Activated T-helper 1 cell treated with anti-CD3 and anti-CD28 coated beads, Interleukin-12 subunit alpha, Interleukin-12 subunit beta, Interleukin-2, Interleukin-4 antibody, amounts not matched to agents 30 ng/mL and 10 ng/mL and 1 ng/mL, durations not matched to agents 14 hours and 24 hours and 36 hours (primary cell): ENCODE results near the gene SPRY2. TPM values are rescaled to one million over a fixed set of nuclear protein-coding genes. Genes with fewer than 3 reads are reported as not detected.
"Not testable (repeated sequence)": the region's sequence is repeated elsewhere in the genome, so short reads cannot be mapped to it uniquely, and the experiment has no call there.

ENCODE experiments used
- DNase-seq: peaks from one replicate; pipeline ENCODE4 v3.0.0; 2021; ENCODE audit warnings: low spot score
- H3K27ac Mint-ChIP-seq: one replicate; pipeline ENCODE4 v1.8.0; 2021; ENCODE audit warnings: mild to moderate bottlenecking, mixed read lengths
- H3K27me3 Mint-ChIP-seq: one replicate; pipeline ENCODE4 v1.8.0; 2022; ENCODE audit warnings: mild to moderate bottlenecking, moderate library complexity, mixed read lengths; ENCODE audit not compliant: insufficient read depth
- H3K36me3 Mint-ChIP-seq: one replicate; pipeline ENCODE4 v1.8.0; 2021; ENCODE audit warnings: low read depth, mixed read lengths
- H3K4me1 Mint-ChIP-seq: one replicate; pipeline ENCODE4 v1.8.0; 2021; ENCODE audit warnings: low read depth, mixed read lengths
- H3K4me3 Mint-ChIP-seq: one replicate; pipeline ENCODE4 v1.8.0; 2021; ENCODE audit warnings: mild to moderate bottlenecking, moderate library complexity, mixed read lengths
- H3K9me3 Mint-ChIP-seq: one replicate; pipeline ENCODE4 v1.8.0; 2021; ENCODE audit warnings: mixed read lengths
- intact Hi-C: fragments of 100-400 bp; cut with micrococcal nuclease; formaldehyde crosslinking; loops from one replicate; pipeline ENCODE4 v1.15.1; 2024
- total RNA-seq: library from RNA; stranded (reverse); gene quantifications from 2 replicates; pipeline ENCODE4 v1.2.3, GENCODE V29; 2022

The SPRY2 gene
- total RNA-seq, 1 donor from 2014 or later: 0.08 TPM

- intact Hi-C loops: no loop called here
- H3K4me1 Mint-ChIP-seq: no peaks in the 10 kb centered on the region
- H3K9me3 Mint-ChIP-seq: no peaks in the 10 kb centered on the region
- no peak for DNase-seq
- no peak overlapping the region for H3K4me3 Mint-ChIP-seq
- no peak overlapping the region for H3K27ac Mint-ChIP-seq
- no peaks in the 10 kb centered on the region for H3K27me3 Mint-ChIP-seq
- H3K36me3 Mint-ChIP-seq: no peaks in the 10 kb centered on the region
Measured at GRCh38 chr13:80367473-80367872, 26.5 kb upstream of the SPRY2 start.

- intact Hi-C loops: no loop called here
- H3K27ac Mint-ChIP-seq: no peak overlapping the region
- H3K9me3 Mint-ChIP-seq: no peaks in the 10 kb centered on the region
- H3K4me1 Mint-ChIP-seq: no peaks in the 10 kb centered on the region
- no peaks in the 10 kb centered on the region for H3K36me3 Mint-ChIP-seq
- no peak overlapping the region for H3K4me3 Mint-ChIP-seq
- peaks cover 4% of the 10 kb centered on the region for H3K27me3 Mint-ChIP-seq
- no peak for DNase-seq
Measured at GRCh38 chr13:80363890-80364503, 23.1 kb upstream of the SPRY2 start.

GRCh38 chr13:80362481-80362880 is 21.6 kb upstream of the SPRY2 start:
- Mint-ChIP-seq H3K27me3 (peaks cover 4% of the 10 kb centered on the region), H3K27ac (no peak overlapping the region), H3K4me1 (no peaks in the 10 kb centered on the region), H3K36me3 (no peaks in the 10 kb centered on the region), H3K9me3 (no peaks in the 10 kb centered on the region), H3K4me3 (no peak overlapping the region)
- intact Hi-C loops: loop anchor here (1.0 kb wide), 1 partner anchor 683 kb away; no protein-coding TSS in a partner anchor
- no peak for DNase-seq

GRCh38 chr13:80361883-80362327 is 21.0 kb upstream of the SPRY2 start:
- Mint-ChIP-seq H3K4me3 (no peak overlapping the region), H3K36me3 (no peaks in the 10 kb centered on the region), H3K9me3 (no peaks in the 10 kb centered on the region), H3K27me3 (peaks cover 4% of the 10 kb centered on the region), H3K27ac (no peak overlapping the region), H3K4me1 (no peaks in the 10 kb centered on the region)
- intact Hi-C loops: loop anchor here (1.0 kb wide), 1 partner anchor 683 kb away; no protein-coding TSS in a partner anchor
- DNase-seq: no peak

- intact Hi-C loops: no loop called here
- Mint-ChIP-seq H3K27ac (no peak overlapping the region), H3K4me3 (no peak overlapping the region), H3K36me3 (no peaks in the 10 kb centered on the region), H3K4me1 (no peaks in the 10 kb centered on the region), H3K9me3 (no peaks in the 10 kb centered on the region), H3K27me3 (peaks cover 4% of the 10 kb centered on the region)
- no peak for DNase-seq
Measured at GRCh38 chr13:80361298-80361697, 20.4 kb upstream of the SPRY2 start.

- H3K36me3 Mint-ChIP-seq: no peaks in the 10 kb centered on the region
- peaks cover 4% of the 10 kb centered on the region for H3K27me3 Mint-ChIP-seq
- H3K4me3 Mint-ChIP-seq: no peak overlapping the region
- H3K27ac Mint-ChIP-seq: no peak overlapping the region
- H3K9me3 Mint-ChIP-seq: no peaks in the 10 kb centered on the region
- H3K4me1 Mint-ChIP-seq: no peaks in the 10 kb centered on the region
- intact Hi-C loops: no loop called here
- no peak for DNase-seq
Measured at GRCh38 chr13:80360453-80360800, 19.5 kb upstream of the SPRY2 start.

GRCh38 chr13:80359778-80360452 is 19.0 kb upstream of the SPRY2 start:
- intact Hi-C loops: no loop called here
- Mint-ChIP-seq H3K27me3 (peaks cover 4% of the 10 kb centered on the region), H3K4me3 (no peak overlapping the region), H3K9me3 (no peaks in the 10 kb centered on the region), H3K27ac (no peak overlapping the region), H3K4me1 (no peaks in the 10 kb centered on the region), H3K36me3 (no peaks in the 10 kb centered on the region)
- DNase-seq: no peak

- H3K9me3 Mint-ChIP-seq: no peaks in the 10 kb centered on the region
- intact Hi-C loops: no loop called here
- H3K4me1 Mint-ChIP-seq: no peaks in the 10 kb centered on the region
- H3K4me3 Mint-ChIP-seq: no peak overlapping the region
- DNase-seq: no peak
- no peaks in the 10 kb centered on the region for H3K36me3 Mint-ChIP-seq
- peaks cover 4% of the 10 kb centered on the region for H3K27me3 Mint-ChIP-seq
- H3K27ac Mint-ChIP-seq: no peak overlapping the region
Measured at GRCh38 chr13:80359414-80359777, 18.5 kb upstream of the SPRY2 start.

- not testable (repeated sequence) for H3K27me3 Mint-ChIP-seq
Measured at GRCh38 chr13:80355496-80356094, 14.7 kb upstream of the SPRY2 start.

GRCh38 chr13:80348750-80349149 is 7.8 kb upstream of the SPRY2 start:
- H3K27ac Mint-ChIP-seq: no peak overlapping the region
- no peaks in the 10 kb centered on the region for H3K9me3 Mint-ChIP-seq
- peaks cover 18% of the 10 kb centered on the region for H3K27me3 Mint-ChIP-seq
- no peak overlapping the region for H3K4me3 Mint-ChIP-seq
- intact Hi-C loops: no loop called here
- H3K4me1 Mint-ChIP-seq: no peaks in the 10 kb centered on the region
- no peak for DNase-seq
- H3K36me3 Mint-ChIP-seq: no peaks in the 10 kb centered on the region

More at GRCh38 chr13:80355496-80356094, 14.7 kb upstream of the SPRY2 start:
- DNase-seq, H3K4me1 Mint-ChIP-seq, H3K36me3 Mint-ChIP-seq, H3K4me3 Mint-ChIP-seq, H3K27ac Mint-ChIP-seq, H3K9me3 Mint-ChIP-seq, intact Hi-C loops: not testable (repeated sequence)

- no peak for DNase-seq
- intact Hi-C loops: no loop called here
- H3K9me3 Mint-ChIP-seq: no peaks in the 10 kb centered on the region
- peaks cover 4% of the 10 kb centered on the region for H3K4me1 Mint-ChIP-seq
- no peaks in the 10 kb centered on the region for H3K36me3 Mint-ChIP-seq
- H3K27me3 Mint-ChIP-seq: peaks cover 22% of the 10 kb centered on the region
- no peak overlapping the region for H3K27ac Mint-ChIP-seq
- H3K4me3 Mint-ChIP-seq: no peak overlapping the region
Measured at GRCh38 chr13:80348314-80348713, 7.4 kb upstream of the SPRY2 start.

- no peaks in the 10 kb centered on the region for H3K9me3 Mint-ChIP-seq
- no peak overlapping the region for H3K4me3 Mint-ChIP-seq
- DNase-seq: no peak
- no peak overlapping the region for H3K27ac Mint-ChIP-seq
- intact Hi-C loops: no loop called here
- H3K36me3 Mint-ChIP-seq: no peaks in the 10 kb centered on the region
- peaks cover 18% of the 10 kb centered on the region for H3K4me1 Mint-ChIP-seq
- H3K27me3 Mint-ChIP-seq: peaks cover 42% of the 10 kb centered on the region
Measured at GRCh38 chr13:80345771-80346510, 5.0 kb upstream of the SPRY2 start.

GRCh38 chr13:80344032-80344431 is 3.1 kb upstream of the SPRY2 start:
- intact Hi-C loops: loop anchor here (5.0 kb wide), 1 partner anchor 1747 kb away; no protein-coding TSS in a partner anchor
- H3K36me3 Mint-ChIP-seq, H3K27ac Mint-ChIP-seq, DNase-seq, H3K4me3 Mint-ChIP-seq, H3K9me3 Mint-ChIP-seq: not testable (repeated sequence)
- Mint-ChIP-seq H3K4me1 (peaks cover 18% of the 10 kb centered on the region), H3K27me3 (peaks cover 45% of the 10 kb centered on the region)
